HepG2 (cell line): Measurements from ENCODE around the gene RPH3AL. TPM values are rescaled to one million over a fixed set of nuclear protein-coding genes. Genes with fewer than 3 reads are reported as not detected.

Source experiments
- ATAC-seq: fragments of 200-7000 bp; cut with Tn5 transposase; 3 replicates; pipeline ENCODE4 v1.9.1; 2020; ENCODE audit warnings: mild to moderate bottlenecking, moderate library complexity
- BruUV-seq: library from RNA; stranded (reverse); fragments of 400-500 nt; replicated peaks from 2 replicates; lab custom pipeline; 2021; lab: Mats Ljungman, UMichigan
- CTCF ChIA-PET: fragments of 300-600 bp; formaldehyde crosslinking; extraction: SDS; loops from one replicate; lab custom pipeline; 2021; ENCODE audit warnings: low total read pairs, inconsistent platforms, low intra/inter-chr PET ratio; lab: Yijun Ruan, JAX
- POLR2A ChIA-PET: fragments of 350-600 bp; sonication (Branson Sonifier 250); formaldehyde crosslinking; loops from one replicate; lab custom pipeline; 2020; ENCODE audit warnings: antibody characterized with exemption, inconsistent platforms; lab: Yijun Ruan, JAX
- DNase-seq: peaks from one replicate; pipeline ENCODE4 v3.0.0-alpha.2; 2015; ENCODE audit warnings: low spot score
- FAIRE-seq: peaks from 3 replicates; lab custom pipeline; 2011; peaks lifted over from hg19 to GRCh38; lab: Jason Lieb, UNC
- H2AFZ ChIP-seq: one replicate; pipeline ENCODE4 v1.6.1; 2011; ENCODE audit warnings: low read length, inconsistent platforms
- H3K27ac ChIP-seq: fragments of 300-600 bp; 3 replicates; pipeline ENCODE4 v1.8.0; 2011; ENCODE audit warnings: mixed run types, mild to moderate bottlenecking, mixed read lengths, low read length, inconsistent platforms; ENCODE audit not compliant: insufficient read depth; ENCODE audit errors: extremely low read length
- H3K27me3 ChIP-seq, 2 experiments: fragments of 200-600 bp in 1 of 2; 2 replicates in 1 of 2; 3 replicates in 1 of 2; pipeline versions ENCODE4 v1.6.0 to v1.8.0; 2011; ENCODE audit warnings: low read length in 2 of 2, mild to moderate bottlenecking in 2 of 2, moderate library complexity in 2 of 2, inconsistent platforms in 1 of 2; ENCODE audit not compliant: insufficient read depth in 2 of 2, control insufficient read depth in 1 of 2
- H3K36me3 ChIP-seq, 2 experiments: fragments of 200-600 bp in 1 of 2; replicated peaks in 1 of 2; 2 replicates in 1 of 2; 3 replicates in 1 of 2; pipeline versions ENCODE4 v1.5.1 to v1.8.0; 2011; ENCODE audit warnings: low read length in 2 of 2, inconsistent platforms in 1 of 2; ENCODE audit not compliant: insufficient read depth in 2 of 2, control insufficient read depth in 1 of 2
- H3K4me1 ChIP-seq: 2 replicates; pipeline ENCODE4 v1.5.1; 2012; ENCODE audit warnings: low read length, inconsistent platforms; ENCODE audit not compliant: insufficient read depth
- H3K4me2 ChIP-seq: 2 replicates; pipeline ENCODE4 v1.6.0; 2011; ENCODE audit warnings: low read depth, low read length, inconsistent platforms
- H3K4me3 ChIP-seq, 3 experiments: fragments of 200-600 bp in 1 of 3; sonication (generic), shearing (Covaris generic) in 1 of 3; replicated peaks in 1 of 3; 2 replicates each; pipeline ENCODE4 v1.5.1; 2011 to 2016; ENCODE audit warnings: low read length in 3 of 3, inconsistent platforms in 2 of 3, low read depth in 2 of 3, mild to moderate bottlenecking in 2 of 3, control low read depth in 1 of 3, mixed read lengths in 1 of 3; ENCODE audit not compliant: insufficient read depth in 1 of 3
- H3K79me2 ChIP-seq: one replicate; pipeline ENCODE4 v1.6.1; 2011; ENCODE audit warnings: low read length, inconsistent platforms; ENCODE audit not compliant: insufficient read depth
- H3K9ac ChIP-seq: 2 replicates; pipeline ENCODE4 v1.6.0; 2011; ENCODE audit warnings: mild to moderate bottlenecking, low read depth, low read length, inconsistent platforms; ENCODE audit not compliant: insufficient read depth
- H3K9me3 ChIP-seq: 2 replicates; pipeline ENCODE4 v1.5.1; 2012; ENCODE audit warnings: mild to moderate bottlenecking, low read length
- H4K20me1 ChIP-seq: 2 replicates; pipeline ENCODE4 v1.6.0; 2011; ENCODE audit warnings: inconsistent platforms, mild to moderate bottlenecking, low read length, moderate library complexity; ENCODE audit not compliant: insufficient read depth
- ATF7-NPFF ChIP-seq: sonication (generic); formaldehyde crosslinking; IDR thresholded peaks from 2 replicates; pipeline ENCODE4 v1.8.1; 2023; ENCODE audit warnings: mild to moderate bottlenecking, low read depth, missing genetic modification reagents, moderate library complexity
- GFI1 ChIP-seq: sonication (generic); formaldehyde crosslinking; IDR thresholded peaks from 2 replicates; pipeline ENCODE4 v1.5.0; 2020; ENCODE audit warnings: missing genetic modification reagents, mild to moderate bottlenecking, borderline replicate concordance
- HMG20A ChIP-seq: IDR thresholded peaks from 2 replicates; pipeline ENCODE4 v1.6.1; 2016; ENCODE audit warnings: borderline replicate concordance
- HNRNPLL ChIP-seq: fragments of 200-400 bp; formaldehyde crosslinking; IDR thresholded peaks from 2 replicates; pipeline ENCODE4 v1.6.1; 2017; ENCODE audit warnings: mild to moderate bottlenecking, low read depth, low read length; ENCODE audit not compliant: poor library complexity, severe bottlenecking
- NFE2 ChIP-seq: sonication (generic); formaldehyde crosslinking; IDR thresholded peaks from 2 replicates; pipeline ENCODE4 v1.4.0; 2020; ENCODE audit warnings: missing genetic modification reagents
- ZFP62 ChIP-seq: sonication (generic); formaldehyde crosslinking; IDR thresholded peaks from 2 replicates; pipeline ENCODE4 v1.4.0; 2020; ENCODE audit warnings: missing genetic modification reagents
- ZFP82 ChIP-seq: sonication (generic); formaldehyde crosslinking; IDR thresholded peaks from 2 replicates; pipeline ENCODE4 v1.5.1; 2020; ENCODE audit warnings: mild to moderate bottlenecking, missing genetic modification reagents, borderline replicate concordance
- ZNF530 ChIP-seq: sonication (generic); formaldehyde crosslinking; IDR thresholded peaks from 2 replicates; pipeline ENCODE4 v1.5.0; 2020; ENCODE audit warnings: low read depth, mild to moderate bottlenecking, missing genetic modification reagents
- ZNF709 ChIP-seq: sonication (generic); formaldehyde crosslinking; IDR thresholded peaks from 2 replicates; pipeline ENCODE4 v1.5.0; 2020; ENCODE audit warnings: mild to moderate bottlenecking, missing genetic modification reagents
- ZSCAN29 ChIP-seq: sonication (generic); formaldehyde crosslinking; conservative IDR thresholded peaks from 2 replicates; pipeline ENCODE4 v1.4.0; 2020; ENCODE audit warnings: mild to moderate bottlenecking, missing genetic modification reagents
- WGBS: methylation state at CpG from one replicate; pipeline ENCODE4 v1.1.6; 2017; ENCODE audit warnings: low lambda C conversion rate; 5-methylcytosine and 5-hydroxymethylcytosine counted together
- in situ Hi-C: cut with HindIII; loops from 2 replicates; pipeline ENCODE4 v1.10.0; 2017; ENCODE audit warnings: low pct_unique_long_range_greater_than_20kb; ENCODE audit not compliant: extremely low pct_ligation_motif_present
- intact Hi-C: fragments of 100-400 bp; cut with micrococcal nuclease; formaldehyde crosslinking; loops from one replicate; pipeline ENCODE4 v1.10.0; 2022; ENCODE audit not compliant: unreplicated experiment
- polyA plus RNA-seq, 8 experiments: library from polyadenylated mRNA; depleted of rRNA in 3 of 8; stranded (reverse) in 7 of 8; unstranded in 1 of 8; fragments of >200 nt; fragmentation: Illumina TruSeq in 4 of 8; extraction: Trizol in 4 of 8; gene quantifications; 2 replicates each; pipeline versions ENCODE4 v1.2.1 to v1.2.3, GENCODE V29; 2011 to 2016; ENCODE audit warnings: low read depth in 4 of 8, missing spikeins in 1 of 8, mixed read lengths in 1 of 8; ENCODE audit not compliant: insufficient read depth in 1 of 8
- total RNA-seq, 5 experiments: library from RNA; depleted of rRNA; stranded (reverse); fragments of >200 nt; fragmentation: Illumina TruSeq; extraction: Trizol; gene quantifications; 2 replicates each; pipeline ENCODE4 v1.2.3, GENCODE V29; 2016; ENCODE audit warnings: low read depth in 1 of 5
- TF ChIP-seq, protein P1 (sequence below): sonication (generic); formaldehyde crosslinking; IDR thresholded peaks from 2 replicates; pipeline ENCODE4 v1.4.0; 2020; ENCODE audit warnings: missing genetic modification reagents, borderline replicate concordance
- TF ChIP-seq, protein P2 (sequence below): sonication (generic); formaldehyde crosslinking; IDR thresholded peaks from 2 replicates; pipeline ENCODE4 v1.5.0; 2020; ENCODE audit warnings: mild to moderate bottlenecking, missing genetic modification reagents
- TF ChIP-seq, protein P3 (sequence below): sonication (generic); formaldehyde crosslinking; IDR thresholded peaks from 2 replicates; pipeline ENCODE4 v1.8.0; 2022; ENCODE audit warnings: mild to moderate bottlenecking, missing genetic modification reagents, moderate library complexity

Gene RPH3AL
- total and polyA plus RNA-seq, 2 of the 13 experiments (the other 11 are each of a cell fraction or from before 2014, with no cell fraction given), result 7.8 to 16.4 TPM

DNA sequence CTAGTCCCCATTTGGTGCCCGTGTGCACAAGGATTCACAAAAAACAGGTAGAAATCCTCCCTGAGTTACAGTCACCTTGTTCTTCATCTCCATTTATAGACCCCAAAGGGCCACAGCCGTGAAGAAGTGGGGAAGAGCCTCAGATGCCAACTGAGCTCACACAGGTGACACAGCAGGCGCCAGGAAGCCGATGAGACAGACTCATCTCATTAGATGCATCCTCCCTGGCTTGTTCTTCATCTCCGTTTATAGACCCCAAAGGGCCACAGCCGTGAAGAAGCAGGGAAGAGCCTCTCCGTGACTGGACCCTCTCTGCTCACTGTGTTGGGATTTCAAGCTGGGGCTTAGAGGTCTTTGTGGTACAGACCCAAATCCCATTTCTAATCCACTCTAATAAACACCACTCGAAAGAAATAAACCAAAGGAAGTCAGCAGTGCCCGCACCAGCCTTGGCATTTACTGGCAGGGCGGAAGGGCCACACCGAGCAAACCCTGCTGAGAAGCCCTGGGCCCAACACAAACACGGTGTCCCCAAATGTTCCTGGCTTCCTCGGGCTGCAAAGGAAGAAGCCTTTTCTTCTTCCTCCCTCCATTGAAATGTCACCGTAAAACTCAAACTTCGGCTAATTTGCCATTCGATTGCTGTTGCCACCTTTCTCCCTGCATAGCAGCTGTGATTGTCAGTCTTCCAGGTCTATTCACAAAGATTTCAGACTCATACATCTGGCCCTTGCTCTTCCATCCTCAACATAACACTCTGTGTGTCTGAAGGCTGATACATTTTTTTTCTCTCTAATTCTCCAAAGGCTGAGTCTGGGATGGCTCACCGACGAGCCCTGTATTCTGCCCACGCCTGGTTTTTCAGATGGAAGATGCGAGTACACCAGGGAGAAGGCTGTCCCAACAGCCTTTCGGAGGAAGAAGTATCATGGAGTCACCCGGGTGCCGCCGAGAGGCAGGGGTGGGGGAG lies 126.2 kb downstream of the RPH3AL start:
- CTCF ChIA-PET, result no interaction called here
- Histone ChIP-seq H3K27me3 (no peaks in the 10 kb centered on the region), H3K4me1 (no peaks in the 10 kb centered on the region), H2AFZ (no peak overlapping the region), H3K4me2 (no peak overlapping the region), H3K36me3 (no peaks in the 10 kb centered on the region), H3K27ac (no peak overlapping the region), H3K9ac (no peak overlapping the region), H3K4me3 (no peak overlapping the region), H3K9me3 (no peaks in the 10 kb centered on the region), H4K20me1 (no peaks in the 10 kb centered on the region; the same call in 1 of the 2 replicates), H3K79me2 (no peaks in the 10 kb centered on the region)
- no TSS peak for BruUV-seq
- no peak for ATAC-seq
- intact Hi-C loops (no loop called here), in situ Hi-C loops (no loop called here)
- no peak for DNase-seq
- POLR2A ChIA-PET, result no interaction called here
- WGBS, result 93% methylated on average over 22 of the region's 24 CpGs
- no peak for TF ChIP-seq HMG20A
- no peak for TF ChIP-seq ZNF709 (CRISPR knock-in tag)
- TF ChIP-seq ZSCAN29, result no peak
- TF ChIP-seq ATF7-NPFF (CRISPR knock-in tag), result no peak
- no peak for FAIRE-seq

DNA sequence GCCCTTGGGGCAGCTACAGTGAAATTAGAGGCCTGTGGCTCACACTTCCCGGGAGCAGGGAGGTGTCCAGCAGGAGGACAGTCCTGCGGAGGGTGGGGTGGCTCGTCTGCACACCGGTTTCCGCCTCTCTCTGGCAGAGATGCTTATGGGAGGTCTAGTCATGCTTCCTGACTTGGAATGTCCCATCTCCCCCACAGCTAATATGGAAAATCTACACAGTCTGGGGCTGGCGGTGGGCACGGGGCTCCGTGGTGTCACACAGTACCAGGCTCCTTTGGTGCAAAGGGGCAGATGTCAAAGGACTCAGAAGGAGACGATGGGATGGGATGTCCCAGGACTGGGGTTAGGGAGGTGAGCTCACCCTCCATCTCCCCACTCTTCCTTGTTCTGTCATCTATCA lies 127.1 kb downstream of the RPH3AL start:
- CTCF ChIA-PET, result no interaction called here
- POLR2A ChIA-PET, result no interaction called here

More for the DNA sequence above, 127.1 kb downstream of the RPH3AL start:
- H3K4me1 ChIP-seq, result no peaks in the 10 kb centered on the region
- H3K4me3 ChIP-seq, result no peak overlapping the region
- BruUV-seq, result no TSS peak
- intact Hi-C loops (no loop called here), in situ Hi-C loops (no loop called here)
- FAIRE-seq (no peak), ATAC-seq (no peak), DNase-seq (no peak)
- H4K20me1 ChIP-seq, result no peaks in the 10 kb centered on the region
- no peak overlapping the region for H2AFZ ChIP-seq
- H3K9me3 ChIP-seq, result no peaks in the 10 kb centered on the region
- H3K27ac ChIP-seq, result no peak overlapping the region
- H3K79me2 ChIP-seq, result no peaks in the 10 kb centered on the region
- H3K4me2 ChIP-seq, result no peak overlapping the region
- WGBS, result 92% methylated on average over 6 of the region's 9 CpGs
- H3K9ac ChIP-seq, result no peak overlapping the region
- no peaks in the 10 kb centered on the region for H3K36me3 ChIP-seq
- H3K27me3 ChIP-seq, result no peaks in the 10 kb centered on the region
- TF ChIP-seq GFI1 (CRISPR knock-in tag) (no peak), ZNF530 (no peak), ZFP82 (CRISPR knock-in tag) (no peak), NFE2 (CRISPR knock-in tag) (no peak), HNRNPLL (no peak), ZFP62 (CRISPR knock-in tag) (no peak)
- TF ChIP-seq, protein P1, sequence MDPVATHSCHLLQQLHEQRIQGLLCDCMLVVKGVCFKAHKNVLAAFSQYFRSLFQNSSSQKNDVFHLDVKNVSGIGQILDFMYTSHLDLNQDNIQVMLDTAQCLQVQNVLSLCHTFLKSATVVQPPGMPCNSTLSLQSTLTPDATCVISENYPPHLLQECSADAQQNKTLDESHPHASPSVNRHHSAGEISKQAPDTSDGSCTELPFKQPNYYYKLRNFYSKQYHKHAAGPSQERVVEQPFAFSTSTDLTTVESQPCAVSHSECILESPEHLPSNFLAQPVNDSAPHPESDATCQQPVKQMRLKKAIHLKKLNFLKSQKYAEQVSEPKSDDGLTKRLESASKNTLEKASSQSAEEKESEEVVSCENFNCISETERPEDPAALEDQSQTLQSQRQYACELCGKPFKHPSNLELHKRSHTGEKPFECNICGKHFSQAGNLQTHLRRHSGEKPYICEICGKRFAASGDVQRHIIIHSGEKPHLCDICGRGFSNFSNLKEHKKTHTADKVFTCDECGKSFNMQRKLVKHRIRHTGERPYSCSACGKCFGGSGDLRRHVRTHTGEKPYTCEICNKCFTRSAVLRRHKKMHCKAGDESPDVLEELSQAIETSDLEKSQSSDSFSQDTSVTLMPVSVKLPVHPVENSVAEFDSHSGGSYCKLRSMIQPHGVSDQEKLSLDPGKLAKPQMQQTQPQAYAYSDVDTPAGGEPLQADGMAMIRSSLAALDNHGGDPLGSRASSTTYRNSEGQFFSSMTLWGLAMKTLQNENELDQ (CRISPR knock-in tag), result no peak
- TF ChIP-seq, protein P2, sequence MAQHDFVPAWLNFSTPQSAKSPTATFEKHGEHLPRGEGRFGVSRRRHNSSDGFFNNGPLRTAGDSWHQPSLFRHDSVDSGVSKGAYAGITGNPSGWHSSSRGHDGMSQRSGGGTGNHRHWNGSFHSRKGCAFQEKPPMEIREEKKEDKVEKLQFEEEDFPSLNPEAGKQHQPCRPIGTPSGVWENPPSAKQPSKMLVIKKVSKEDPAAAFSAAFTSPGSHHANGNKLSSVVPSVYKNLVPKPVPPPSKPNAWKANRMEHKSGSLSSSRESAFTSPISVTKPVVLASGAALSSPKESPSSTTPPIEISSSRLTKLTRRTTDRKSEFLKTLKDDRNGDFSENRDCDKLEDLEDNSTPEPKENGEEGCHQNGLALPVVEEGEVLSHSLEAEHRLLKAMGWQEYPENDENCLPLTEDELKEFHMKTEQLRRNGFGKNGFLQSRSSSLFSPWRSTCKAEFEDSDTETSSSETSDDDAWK, result no peak
- TF ChIP-seq, protein P3, sequence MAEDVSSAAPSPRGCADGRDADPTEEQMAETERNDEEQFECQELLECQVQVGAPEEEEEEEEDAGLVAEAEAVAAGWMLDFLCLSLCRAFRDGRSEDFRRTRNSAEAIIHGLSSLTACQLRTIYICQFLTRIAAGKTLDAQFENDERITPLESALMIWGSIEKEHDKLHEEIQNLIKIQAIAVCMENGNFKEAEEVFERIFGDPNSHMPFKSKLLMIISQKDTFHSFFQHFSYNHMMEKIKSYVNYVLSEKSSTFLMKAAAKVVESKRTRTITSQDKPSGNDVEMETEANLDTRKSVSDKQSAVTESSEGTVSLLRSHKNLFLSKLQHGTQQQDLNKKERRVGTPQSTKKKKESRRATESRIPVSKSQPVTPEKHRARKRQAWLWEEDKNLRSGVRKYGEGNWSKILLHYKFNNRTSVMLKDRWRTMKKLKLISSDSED (CRISPR knock-in tag), result no peak
